GM23338 (cell line): ENCODE data around the gene BMPER. TPM values are rescaled to one million over a fixed set of nuclear protein-coding genes. Genes with fewer than 3 reads are reported as not detected.

ENCODE experiments used
- CREB1 ChIP-seq: fragments of 250-450 bp; sonication (Bioruptor Pico); IDR thresholded peaks from 2 replicates; pipeline ENCODE4 v1.5.0; 2020; ENCODE audit warnings: low read depth, mild to moderate bottlenecking, moderate library complexity
- CTCF ChIP-seq, 2 experiments: fragments of 200-600 bp in 1 of 2; sonication (generic) in 1 of 2; conservative IDR thresholded peaks; 2 replicates each; pipeline versions ENCODE4 v1.5.1 to v1.6.1; 2016 to 2017; ENCODE audit warnings: antibody characterized with exemption in 2 of 2, low read depth in 2 of 2, mild to moderate bottlenecking in 2 of 2, moderate library complexity in 1 of 2
- ETS1 ChIP-seq: IDR thresholded peaks from 2 replicates; pipeline ENCODE4 v1.6.1; 2016; ENCODE audit warnings: antibody characterized with exemption
- EZH2 ChIP-seq: fragments of 200-600 bp; sonication (generic); IDR thresholded peaks from one replicate; pipeline ENCODE4 v1.8.0; 2017; ENCODE audit warnings: antibody characterized with exemption, mild to moderate bottlenecking, low read depth; ENCODE audit not compliant: unreplicated experiment
- EZH2phosphoT487 ChIP-seq: fragments of 200-600 bp; sonication (generic); IDR thresholded peaks from one replicate; pipeline ENCODE4 v1.8.1; 2018; ENCODE audit warnings: antibody characterized with exemption; ENCODE audit not compliant: unreplicated experiment
- JUNB ChIP-seq: IDR thresholded peaks from one replicate; pipeline ENCODE4 v1.6.1; 2016; ENCODE audit warnings: antibody characterized with exemption; ENCODE audit not compliant: unreplicated experiment
- POLR2AphosphoS5 ChIP-seq: IDR thresholded peaks from 2 replicates; pipeline ENCODE4 v1.6.1; 2016; ENCODE audit warnings: antibody characterized with exemption, low read depth
- STAT1 ChIP-seq: IDR thresholded peaks from one replicate; pipeline ENCODE4 v1.6.1; 2016; ENCODE audit warnings: antibody characterized with exemption; ENCODE audit not compliant: unreplicated experiment
- ZNF114 ChIP-seq: fragments of 250-450 bp; sonication (Bioruptor Pico); IDR thresholded peaks from 2 replicates; pipeline ENCODE4 v1.5.0; 2020; ENCODE audit warnings: mild to moderate bottlenecking, moderate library complexity
- ZNF462 ChIP-seq: fragments of 250-450 bp; sonication (Bioruptor Pico); IDR thresholded peaks from 2 replicates; pipeline ENCODE4 v1.5.0; 2020; ENCODE audit warnings: mild to moderate bottlenecking, moderate library complexity
- polyA plus RNA-seq: library from polyadenylated mRNA; unstranded; fragments of >200 nt; fragmentation: Nextera tagmentation; extraction: Ambion mirVana; gene quantifications from 2 replicates; pipeline ENCODE4 v1.2.1, GENCODE V29; 2016
- total RNA-seq: library from RNA; depleted of rRNA; stranded (reverse); fragments of >200 nt; shearing (Covaris generic); gene quantifications from 2 replicates; pipeline ENCODE4 v1.2.3, GENCODE V29; 2014

The BMPER gene
- total and polyA plus RNA-seq, 2 experiments from 2014 or later, result 0.53 to 1.4 TPM

- TF ChIP-seq ZNF462 (CRISPR knock-in tag) (peak; percentile 93), POLR2AphosphoS5 (no peak), JUNB (no peak), CTCF (conservative IDR thresholded peaks at IDR 0.05; ENCODE audit: low read depth in 2 of 2) (peak; percentile 71 to 73), CREB1 (peak; percentile 46; the same call in 1 of the 2 replicates), ETS1 (no peak), EZH2phosphoT487 (no peak), EZH2 (no peak), STAT1 (no peak), ZNF114 (no peak)
Measured at GRCh38 chr7:33886149-33886623, 19.2 kb upstream of the BMPER start (continued).
